ENCODE data around the gene GCC2. TPM values are rescaled to one million over a fixed set of nuclear protein-coding genes. Genes with fewer than 3 reads are reported as not detected.

Gene GCC2
- total RNA-seq, 2 donors from 2014 or later: 57.0 to 59.9 TPM

GRCh38 chr2:108541451-108541850, 92.4 kb downstream of the GCC2 start:
- no peak overlapping the region for H3K9ac ChIP-seq (ENCODE audit: extremely low read depth, low read length, poor library complexity, severe bottlenecking)
- peaks cover 19% of the 10 kb centered on the region for H3K4me1 Mint-ChIP-seq
- no peak overlapping the region for H3K4me3 Mint-ChIP-seq
- peaks cover 20% of the 10 kb centered on the region for H3K36me3 Mint-ChIP-seq (ENCODE audit: low read depth)
- H3K27ac ChIP-seq (ENCODE audit: low read depth, low read length): no peak overlapping the region
- H3K4me1 ChIP-seq (ENCODE audit: control insufficient read depth, insufficient read depth, low read length): peaks cover 18% of the 10 kb centered on the region
- no peak overlapping the region for H3K4me3 ChIP-seq (ENCODE audit: low read length)
- H3K27me3 ChIP-seq (ENCODE audit: control insufficient read depth, insufficient read depth, low read length, poor library complexity, severe bottlenecking): no peaks in the 10 kb centered on the region
- peaks cover 29% of the 10 kb centered on the region for H3K9me3 ChIP-seq (ENCODE audit: control insufficient read depth, low read length)
- TF ChIP-seq CTCF (conservative IDR thresholded peaks at IDR 0.05): no peak
- H3K36me3 ChIP-seq (ENCODE audit: control insufficient read depth, insufficient read depth, low read length): peaks cover 22% of the 10 kb centered on the region
- 85 to 96% methylated on average over 3 to 4 of the region's 4 CpGs for WGBS, 2 experiments (ENCODE audit: insufficient coverage in 1 of 2, insufficient read length in 1 of 2)
- peaks cover 8% of the 10 kb centered on the region for H3K9me3 Mint-ChIP-seq
- no peak overlapping the region for H3K27ac Mint-ChIP-seq
- H3K27me3 Mint-ChIP-seq (ENCODE audit: insufficient read depth): no peaks in the 10 kb centered on the region
- no peak for DNase-seq

GRCh38 chr2:108542071-108542470, 93.1 kb downstream of the GCC2 start:
- 92 to 100% methylated on average over 2 to 4 of the region's 4 CpGs for WGBS, 2 experiments (ENCODE audit: insufficient coverage in 1 of 2, insufficient read length in 1 of 2)
- peaks cover 8% of the 10 kb centered on the region for H3K9me3 Mint-ChIP-seq
- DNase-seq: no peak
- H3K36me3 Mint-ChIP-seq (ENCODE audit: low read depth): peaks cover 20% of the 10 kb centered on the region
- no peak overlapping the region for H3K27ac ChIP-seq (ENCODE audit: low read depth, low read length)
- H3K4me3 Mint-ChIP-seq: no peak overlapping the region
- H3K36me3 ChIP-seq (ENCODE audit: control insufficient read depth, insufficient read depth, low read length): peaks cover 22% of the 10 kb centered on the region
- H3K27me3 Mint-ChIP-seq (ENCODE audit: insufficient read depth): no peaks in the 10 kb centered on the region
- H3K27ac Mint-ChIP-seq: no peak overlapping the region
- peaks cover 13% of the 10 kb centered on the region for H3K4me1 Mint-ChIP-seq
- no peaks in the 10 kb centered on the region for H3K27me3 ChIP-seq (ENCODE audit: control insufficient read depth, insufficient read depth, low read length, poor library complexity, severe bottlenecking)
- peaks cover 29% of the 10 kb centered on the region for H3K9me3 ChIP-seq (ENCODE audit: control insufficient read depth, low read length)
- H3K9ac ChIP-seq (ENCODE audit: extremely low read depth, low read length, poor library complexity, severe bottlenecking): no peak overlapping the region
- no peak overlapping the region for H3K4me3 ChIP-seq (ENCODE audit: low read length)
- TF ChIP-seq CTCF (conservative IDR thresholded peaks at IDR 0.05): no peak
- H3K4me1 ChIP-seq (ENCODE audit: control insufficient read depth, insufficient read depth, low read length): peaks cover 12% of the 10 kb centered on the region

GRCh38 chr2:108547606-108548005, 98.6 kb downstream of the GCC2 start:
- Histone ChIP-seq H3K9me3 (ENCODE audit: control insufficient read depth, low read length) (peaks cover 22% of the 10 kb centered on the region), H3K9ac (ENCODE audit: extremely low read depth, low read length, poor library complexity, severe bottlenecking) (no peak overlapping the region), H3K4me1 (ENCODE audit: control insufficient read depth, insufficient read depth, low read length) (no peaks in the 10 kb centered on the region), H3K4me3 (ENCODE audit: low read length) (no peak overlapping the region), H3K36me3 (ENCODE audit: control insufficient read depth, insufficient read depth, low read length) (peaks cover 14% of the 10 kb centered on the region), H3K27me3 (ENCODE audit: control insufficient read depth, insufficient read depth, low read length, poor library complexity, severe bottlenecking) (no peaks in the 10 kb centered on the region), H3K27ac (ENCODE audit: low read depth, low read length) (no peak overlapping the region)
- 86% methylated on average over 3 to 4 of the region's 5 CpGs for WGBS, 2 experiments (ENCODE audit: insufficient coverage in 1 of 2, insufficient read length in 1 of 2)
- TF ChIP-seq CTCF (conservative IDR thresholded peaks at IDR 0.05): no peak
- H3K4me1 Mint-ChIP-seq: no peaks in the 10 kb centered on the region
- peaks cover 10% of the 10 kb centered on the region for H3K36me3 Mint-ChIP-seq (ENCODE audit: low read depth)
- DNase-seq: no peak
- no peak overlapping the region for H3K4me3 Mint-ChIP-seq
- H3K27me3 Mint-ChIP-seq (ENCODE audit: insufficient read depth): no peaks in the 10 kb centered on the region
- peaks cover 8% of the 10 kb centered on the region for H3K9me3 Mint-ChIP-seq
- H3K27ac Mint-ChIP-seq: no peak overlapping the region
